ENCODE data around the gene NR3C2.

The NR3C2 gene

DNA sequence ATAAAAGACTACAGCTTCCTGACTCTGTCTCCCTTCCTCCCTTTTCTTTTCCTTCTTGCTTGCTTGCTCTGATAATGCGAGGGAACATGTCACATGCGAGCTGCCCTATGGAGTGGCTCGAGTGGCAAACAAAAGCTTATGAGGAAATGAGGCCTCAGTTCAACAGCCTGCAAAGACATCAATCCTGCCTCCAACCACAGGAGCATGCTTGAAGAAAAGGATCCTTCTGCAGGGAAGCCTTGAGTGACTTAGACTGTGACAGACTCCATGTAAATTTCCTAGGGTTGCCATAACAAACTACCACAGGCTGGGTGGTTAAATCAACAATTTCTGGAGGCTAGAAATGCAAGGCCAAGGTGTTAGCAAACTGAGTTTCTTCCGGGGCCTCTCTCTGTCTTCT is 152.5 kb downstream of the NR3C2 start:
- H3K27ac ChIP-seq = no peak overlapping the region
- TF ChIP-seq, protein P1, sequence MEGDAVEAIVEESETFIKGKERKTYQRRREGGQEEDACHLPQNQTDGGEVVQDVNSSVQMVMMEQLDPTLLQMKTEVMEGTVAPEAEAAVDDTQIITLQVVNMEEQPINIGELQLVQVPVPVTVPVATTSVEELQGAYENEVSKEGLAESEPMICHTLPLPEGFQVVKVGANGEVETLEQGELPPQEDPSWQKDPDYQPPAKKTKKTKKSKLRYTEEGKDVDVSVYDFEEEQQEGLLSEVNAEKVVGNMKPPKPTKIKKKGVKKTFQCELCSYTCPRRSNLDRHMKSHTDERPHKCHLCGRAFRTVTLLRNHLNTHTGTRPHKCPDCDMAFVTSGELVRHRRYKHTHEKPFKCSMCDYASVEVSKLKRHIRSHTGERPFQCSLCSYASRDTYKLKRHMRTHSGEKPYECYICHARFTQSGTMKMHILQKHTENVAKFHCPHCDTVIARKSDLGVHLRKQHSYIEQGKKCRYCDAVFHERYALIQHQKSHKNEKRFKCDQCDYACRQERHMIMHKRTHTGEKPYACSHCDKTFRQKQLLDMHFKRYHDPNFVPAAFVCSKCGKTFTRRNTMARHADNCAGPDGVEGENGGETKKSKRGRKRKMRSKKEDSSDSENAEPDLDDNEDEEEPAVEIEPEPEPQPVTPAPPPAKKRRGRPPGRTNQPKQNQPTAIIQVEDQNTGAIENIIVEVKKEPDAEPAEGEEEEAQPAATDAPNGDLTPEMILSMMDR (IDR thresholded peaks at IDR 0.05) = no peak
- no peak for TF ChIP-seq ZFX (IDR thresholded peaks at IDR 0.05; ENCODE audit: borderline replicate concordance)

DNA sequence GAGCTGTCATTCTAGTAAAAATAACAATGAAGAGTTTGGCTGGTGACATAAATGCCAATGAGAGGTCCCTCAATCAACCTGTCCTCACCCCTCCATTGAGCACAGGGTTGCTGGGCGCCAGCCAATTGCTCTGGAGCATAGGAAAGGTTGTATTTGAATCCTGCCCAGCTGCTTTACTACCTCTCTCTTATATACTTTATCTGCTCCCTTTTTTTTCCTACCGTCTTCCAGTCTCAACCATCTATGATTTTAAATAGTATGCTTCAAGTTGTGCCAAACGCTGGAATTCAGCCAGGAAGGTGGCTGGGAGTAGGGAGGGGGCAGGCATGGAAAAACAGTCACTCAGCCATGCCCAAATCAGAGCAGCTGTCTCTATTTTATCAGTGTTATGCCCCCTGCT is 153.8 kb downstream of the NR3C2 start:
- TF ChIP-seq ZFX (IDR thresholded peaks at IDR 0.05; ENCODE audit: borderline replicate concordance) = no peak
- TF ChIP-seq, protein P1 (IDR thresholded peaks at IDR 0.05) = no peak
- no peak overlapping the region for H3K27ac ChIP-seq

DNA sequence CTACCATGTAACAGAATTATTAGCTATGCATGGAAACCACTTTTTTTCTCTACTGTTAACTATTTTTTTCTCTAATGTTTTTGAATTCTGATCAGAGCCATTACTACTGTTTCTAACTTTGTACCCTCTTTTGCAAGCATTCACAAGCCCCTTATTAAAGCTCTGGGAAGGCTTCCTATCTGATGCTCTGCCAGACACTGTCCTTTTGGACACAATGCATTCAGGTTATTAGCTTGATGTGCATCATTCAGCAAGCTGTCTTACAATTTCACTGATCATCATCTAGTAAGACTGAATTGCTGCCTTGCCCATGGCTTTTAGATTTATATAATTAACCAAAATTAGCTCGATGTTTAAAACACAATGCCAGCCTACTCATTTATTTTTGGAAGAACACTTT is 155.1 kb downstream of the NR3C2 start:
- H3K27ac ChIP-seq = no peak overlapping the region
- TF ChIP-seq, protein P1 (IDR thresholded peaks at IDR 0.05) = no peak
- TF ChIP-seq ZFX (IDR thresholded peaks at IDR 0.05; ENCODE audit: borderline replicate concordance) = no peak

DNA sequence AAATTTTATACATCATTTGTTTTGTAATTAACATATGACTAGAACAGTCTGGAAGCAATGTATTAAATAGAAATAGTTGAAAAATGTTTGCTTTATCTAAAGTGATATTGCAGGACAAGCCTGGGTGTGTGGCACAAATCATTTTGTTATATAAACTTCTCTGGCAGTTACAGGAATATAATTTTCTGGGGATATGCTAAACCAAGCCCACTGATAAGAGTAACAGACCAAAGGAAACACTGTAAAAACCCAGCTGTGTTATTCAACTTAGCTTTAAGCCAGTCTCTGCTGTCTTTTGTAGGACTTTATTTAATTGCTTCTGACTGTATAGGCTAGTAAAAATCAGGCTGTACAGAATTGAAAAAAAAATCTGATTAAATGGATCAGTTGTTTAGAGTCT is 156.2 kb downstream of the NR3C2 start:
- H3K27ac ChIP-seq = no peak overlapping the region
- TF ChIP-seq ZFX (IDR thresholded peaks at IDR 0.05; ENCODE audit: borderline replicate concordance) = no peak
- TF ChIP-seq, protein P1 (IDR thresholded peaks at IDR 0.05) = no peak

DNA sequence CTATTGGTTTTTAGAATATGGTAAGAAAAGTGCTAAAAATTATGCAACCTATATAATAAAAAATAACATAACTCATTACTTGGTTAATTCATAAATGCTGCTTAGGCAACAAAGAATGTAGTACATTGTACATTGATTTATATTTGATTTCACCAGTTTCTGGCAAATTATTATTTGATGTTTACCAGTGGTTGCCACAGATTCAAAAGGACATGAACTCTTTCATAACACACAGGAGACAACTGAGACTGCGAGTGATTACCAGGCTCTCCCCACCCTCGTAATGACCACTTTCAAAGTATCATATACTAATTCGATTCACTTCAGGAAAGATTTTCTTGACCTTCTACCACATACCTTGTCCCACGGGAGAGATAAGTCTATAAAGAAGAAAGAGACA is 158.5 kb downstream of the NR3C2 start:
- TF ChIP-seq ZFX (IDR thresholded peaks at IDR 0.05; ENCODE audit: borderline replicate concordance) = no peak
- TF ChIP-seq, protein P1 (IDR thresholded peaks at IDR 0.05) = no peak
- H3K27ac ChIP-seq = no peak overlapping the region

DNA sequence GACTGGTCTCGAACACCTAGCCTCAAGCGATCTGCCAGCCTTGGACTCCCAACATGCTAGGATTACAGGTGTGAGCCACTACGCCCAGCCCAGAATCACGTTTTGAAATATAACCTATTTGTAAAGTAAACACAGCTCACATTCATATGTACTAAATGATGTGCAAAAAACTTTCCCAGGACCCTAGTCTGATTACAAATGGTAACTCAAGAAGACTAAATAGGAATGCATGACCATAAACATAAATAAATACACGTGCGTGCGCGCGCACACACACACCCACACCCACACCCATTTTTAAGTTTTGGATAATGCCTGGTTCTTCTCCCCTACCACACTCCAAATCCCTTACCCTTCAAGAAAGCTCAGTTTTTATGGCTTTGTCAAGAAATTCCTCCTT is 163.9 kb downstream of the NR3C2 start:
- no peak overlapping the region for H3K27ac ChIP-seq
- TF ChIP-seq, protein P1 (IDR thresholded peaks at IDR 0.05) = no peak
- TF ChIP-seq ZFX (IDR thresholded peaks at IDR 0.05; ENCODE audit: borderline replicate concordance) = no peak

DNA sequence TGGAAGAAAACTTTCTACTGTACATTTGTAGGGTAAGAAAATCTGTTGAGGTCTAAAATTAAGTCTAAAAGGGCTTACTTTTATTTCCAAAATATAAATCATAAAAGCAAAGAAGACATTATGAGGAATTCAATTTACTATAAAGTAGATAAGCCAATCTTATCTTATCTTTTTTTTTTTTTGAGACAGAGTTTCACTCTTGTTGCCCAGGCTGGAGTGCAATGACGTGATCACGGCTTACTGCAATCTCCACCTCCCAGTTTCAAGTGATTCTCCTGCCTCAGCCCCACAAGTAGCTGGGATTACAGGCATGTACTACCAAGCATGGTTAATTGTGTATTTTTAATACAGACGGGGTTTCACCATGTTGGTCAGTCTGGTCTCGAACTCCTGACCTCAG is 166.9 kb downstream of the NR3C2 start:
- no peak for TF ChIP-seq ZFX (IDR thresholded peaks at IDR 0.05; ENCODE audit: borderline replicate concordance)
- TF ChIP-seq, protein P1 (IDR thresholded peaks at IDR 0.05) = no peak
- no peak overlapping the region for H3K27ac ChIP-seq
